Smooth muscle cell (in vitro differentiated cells): ENCODE measurements around the gene CDK17. TPM values are rescaled to one million over a fixed set of nuclear protein-coding genes. Genes with fewer than 3 reads are reported as not detected.

Source experiments
- DNase-seq: peaks from one replicate; lab custom pipeline; 2025; ENCODE audit not compliant: unreplicated experiment; lab: John Stamatoyannopoulos, UW
- H2AFZ ChIP-seq: fragments of 200-600 bp; sonication (generic); 2 replicates; pipeline ENCODE4 v1.6.0; 2016; ENCODE audit warnings: antibody characterized with exemption, low read depth, mild to moderate bottlenecking
- H3F3A ChIP-seq: fragments of 200-600 bp; sonication (generic); 2 replicates; pipeline ENCODE4 v1.6.0; 2017; ENCODE audit warnings: antibody characterized with exemption, low read depth
- H3K27ac ChIP-seq: fragments of 200-600 bp; sonication (generic); 2 replicates; pipeline ENCODE4 v1.5.1; 2016; ENCODE audit warnings: low read depth, mild to moderate bottlenecking
- H3K27me3 ChIP-seq: fragments of 200-600 bp; sonication (generic); 2 replicates; pipeline ENCODE4 v1.6.1; 2016; ENCODE audit warnings: low read depth, mild to moderate bottlenecking
- H3K36me3 ChIP-seq: fragments of 200-600 bp; sonication (generic); 2 replicates; pipeline ENCODE4 v1.5.1; 2016; ENCODE audit warnings: low read depth
- H3K4me1 ChIP-seq: fragments of 200-600 bp; sonication (generic); 2 replicates; pipeline ENCODE4 v1.5.1; 2016; ENCODE audit warnings: low read depth
- H3K4me2 ChIP-seq: fragments of 200-600 bp; sonication (generic); 2 replicates; pipeline ENCODE4 v1.6.0; 2016; ENCODE audit warnings: mild to moderate bottlenecking
- H3K4me3 ChIP-seq: fragments of 200-600 bp; sonication (generic); 2 replicates; pipeline ENCODE4 v1.5.1; 2016; ENCODE audit warnings: mild to moderate bottlenecking
- H3K79me2 ChIP-seq: fragments of 200-600 bp; sonication (generic); 2 replicates; pipeline ENCODE4 v1.6.0; 2016; ENCODE audit warnings: low read depth, mild to moderate bottlenecking
- H3K9ac ChIP-seq: fragments of 200-600 bp; sonication (generic); 2 replicates; pipeline ENCODE4 v1.6.0; 2016; ENCODE audit warnings: low read depth
- H3K9me3 ChIP-seq: fragments of 200-600 bp; sonication (generic); replicated peaks from 2 replicates; pipeline ENCODE4 v1.5.1; 2016; ENCODE audit warnings: low read depth
- H4K20me1 ChIP-seq: fragments of 200-600 bp; sonication (generic); 2 replicates; pipeline ENCODE4 v1.6.0; 2016; ENCODE audit warnings: low read depth
- WGBS: methylation state at CpG from one replicate; pipeline ENCODE4 v1.1.7; 2016; ENCODE audit warnings: low lambda C conversion rate; 5-methylcytosine and 5-hydroxymethylcytosine counted together
- polyA plus RNA-seq: library from polyadenylated mRNA; unstranded; fragments of >200 nt; fragmentation: Nextera tagmentation; extraction: Ambion mirVana; gene quantifications from 2 replicates; pipeline ENCODE4 v1.2.1, GENCODE V29; 2016
- total RNA-seq: library from RNA; depleted of rRNA; stranded (reverse); fragments of >200 nt; gene quantifications from 2 replicates; pipeline ENCODE4 v1.2.3, GENCODE V29; 2014
- TF ChIP-seq, protein P1 (sequence below): fragments of 200-600 bp; sonication (generic); IDR thresholded peaks from 2 replicates; pipeline ENCODE4 v1.5.1; 2017; ENCODE audit warnings: borderline replicate concordance, mild to moderate bottlenecking, antibody characterized with exemption; ENCODE audit not compliant: insufficient read depth, poor library complexity, severe bottlenecking

The CDK17 gene
- total and polyA plus RNA-seq, 2 experiments from 2014 or later: 16.0 to 49.8 TPM

DNA sequence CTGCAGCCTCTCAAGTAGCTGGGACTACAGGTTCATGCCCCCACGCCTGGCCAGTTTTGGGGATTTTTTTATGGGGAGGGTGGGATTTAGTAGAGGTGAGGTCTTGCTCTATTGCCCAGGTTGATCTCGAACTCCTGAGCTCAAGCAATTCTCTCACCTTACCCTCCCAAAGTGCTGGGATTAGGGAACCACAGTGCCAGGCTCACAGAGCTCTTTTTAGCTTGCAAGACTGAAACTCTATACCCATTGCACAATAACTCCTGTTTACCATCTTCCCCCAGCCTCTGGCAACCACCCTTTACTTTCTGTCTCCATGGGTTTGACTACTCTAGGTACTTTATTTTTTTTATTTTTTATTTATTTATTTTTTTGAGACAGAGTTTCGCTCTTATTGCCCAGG is 25.7 kb upstream of the CDK17 start:
- TF ChIP-seq, protein P1, sequence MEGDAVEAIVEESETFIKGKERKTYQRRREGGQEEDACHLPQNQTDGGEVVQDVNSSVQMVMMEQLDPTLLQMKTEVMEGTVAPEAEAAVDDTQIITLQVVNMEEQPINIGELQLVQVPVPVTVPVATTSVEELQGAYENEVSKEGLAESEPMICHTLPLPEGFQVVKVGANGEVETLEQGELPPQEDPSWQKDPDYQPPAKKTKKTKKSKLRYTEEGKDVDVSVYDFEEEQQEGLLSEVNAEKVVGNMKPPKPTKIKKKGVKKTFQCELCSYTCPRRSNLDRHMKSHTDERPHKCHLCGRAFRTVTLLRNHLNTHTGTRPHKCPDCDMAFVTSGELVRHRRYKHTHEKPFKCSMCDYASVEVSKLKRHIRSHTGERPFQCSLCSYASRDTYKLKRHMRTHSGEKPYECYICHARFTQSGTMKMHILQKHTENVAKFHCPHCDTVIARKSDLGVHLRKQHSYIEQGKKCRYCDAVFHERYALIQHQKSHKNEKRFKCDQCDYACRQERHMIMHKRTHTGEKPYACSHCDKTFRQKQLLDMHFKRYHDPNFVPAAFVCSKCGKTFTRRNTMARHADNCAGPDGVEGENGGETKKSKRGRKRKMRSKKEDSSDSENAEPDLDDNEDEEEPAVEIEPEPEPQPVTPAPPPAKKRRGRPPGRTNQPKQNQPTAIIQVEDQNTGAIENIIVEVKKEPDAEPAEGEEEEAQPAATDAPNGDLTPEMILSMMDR: no peak
- H3K9me3 ChIP-seq: no peaks in the 10 kb centered on the region
- no peak overlapping the region for H3K4me3 ChIP-seq
- no peaks in the 10 kb centered on the region for H3K36me3 ChIP-seq
- no peak for DNase-seq
- H3K9ac ChIP-seq: no peak overlapping the region
- H3K4me2 ChIP-seq: peak overlapping the region; percentile 34
- H3F3A ChIP-seq: peaks cover 31% of the 10 kb centered on the region
- no peaks in the 10 kb centered on the region for H4K20me1 ChIP-seq
- no peak overlapping the region for H2AFZ ChIP-seq
- H3K4me1 ChIP-seq: peaks cover 29% of the 10 kb centered on the region
- H3K79me2 ChIP-seq: no peaks in the 10 kb centered on the region
- no peaks in the 10 kb centered on the region for H3K27me3 ChIP-seq
- H3K27ac ChIP-seq: peak overlapping the region; percentile 99
- 96% methylated on average over 3 of the region's 3 CpGs for WGBS

DNA sequence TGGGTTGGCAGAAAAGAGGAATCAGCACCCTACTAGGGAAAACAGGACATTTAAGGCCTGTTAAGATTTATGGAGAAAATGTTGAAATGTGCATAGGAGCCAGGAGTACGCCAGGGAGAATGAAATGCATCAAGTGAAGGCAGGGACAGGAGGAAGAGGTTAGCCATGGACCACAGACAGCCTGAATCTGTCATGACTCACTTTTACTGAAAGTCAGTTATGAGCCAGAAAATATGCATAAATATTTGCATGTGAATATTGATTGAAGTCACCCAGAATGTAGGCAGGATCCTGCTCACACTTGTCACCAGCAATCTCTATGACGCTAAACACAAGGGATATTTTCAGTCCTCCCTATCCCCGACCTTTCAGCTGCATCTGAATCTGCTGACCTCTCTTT is 25.1 kb upstream of the CDK17 start:
- H3K27ac ChIP-seq: peak overlapping the region; percentile 99
- TF ChIP-seq, protein P1: no peak
- peaks cover 31% of the 10 kb centered on the region for H3F3A ChIP-seq
- no peaks in the 10 kb centered on the region for H3K79me2 ChIP-seq
- 24% methylated on average over 3 of the region's 3 CpGs for WGBS
- no peaks in the 10 kb centered on the region for H3K9me3 ChIP-seq
- H3K36me3 ChIP-seq: no peaks in the 10 kb centered on the region
- H3K4me2 ChIP-seq: peak overlapping the region; percentile 34
- H3K9ac ChIP-seq: no peak overlapping the region
- H3K27me3 ChIP-seq: no peaks in the 10 kb centered on the region
- no peaks in the 10 kb centered on the region for H4K20me1 ChIP-seq
- H2AFZ ChIP-seq: no peak overlapping the region
- no peak overlapping the region for H3K4me3 ChIP-seq
- DNase-seq: no peak
- H3K4me1 ChIP-seq: peaks cover 29% of the 10 kb centered on the region

GRCh38 chr12:96424601-96425000 is 24.4 kb upstream of the CDK17 start:
- Histone ChIP-seq H3K4me2 (no peak overlapping the region), H3F3A (peaks cover 29% of the 10 kb centered on the region), H2AFZ (no peak overlapping the region), H3K9ac (no peak overlapping the region), H3K79me2 (no peaks in the 10 kb centered on the region), H3K36me3 (no peaks in the 10 kb centered on the region), H3K4me1 (peaks cover 26% of the 10 kb centered on the region), H4K20me1 (no peaks in the 10 kb centered on the region), H3K27me3 (no peaks in the 10 kb centered on the region), H3K9me3 (no peaks in the 10 kb centered on the region), H3K4me3 (no peak overlapping the region), H3K27ac (peak overlapping the region; percentile 99)
- no peak for DNase-seq
- whole genome bisulfite sequencing: 92% methylated on average over 3 of the region's 3 CpGs
- TF ChIP-seq, protein P1: no peak

- H3K4me1 ChIP-seq: peaks cover 7% of the 10 kb centered on the region
- TF ChIP-seq, protein P1: no peak
- H2AFZ ChIP-seq: no peak overlapping the region
- H3K9me3 ChIP-seq: no peaks in the 10 kb centered on the region
- no peaks in the 10 kb centered on the region for H3K79me2 ChIP-seq
- no peak overlapping the region for H3K9ac ChIP-seq
- H3K27ac ChIP-seq: peak overlapping the region; percentile 37
- no peak for DNase-seq
- peaks cover 9% of the 10 kb centered on the region for H3F3A ChIP-seq
- no peaks in the 10 kb centered on the region for H3K27me3 ChIP-seq
- no peaks in the 10 kb centered on the region for H3K36me3 ChIP-seq
- 30% methylated on average over 2 of the region's 2 CpGs for WGBS
- no peak overlapping the region for H3K4me2 ChIP-seq
- no peak overlapping the region for H3K4me3 ChIP-seq
- H4K20me1 ChIP-seq: no peaks in the 10 kb centered on the region
Measured at GRCh38 chr12:96422192-96422591, 22.0 kb upstream of the CDK17 start.
